Measurements from ENCODE around the gene IGFN1.

IGFN1 gene

GRCh38 chr1:201184307-201185122 lies 6.1 kb upstream of the IGFN1 start:
- in situ Hi-C loops (cut with HindIII; ENCODE audit: low sequenced_read_pairs), result loop anchor here (5.0 kb wide), 2 partner anchors 43 to 83 kb away; no protein-coding TSS in a partner anchor

GRCh38 chr1:201185123-201185453 lies 5.5 kb upstream of the IGFN1 start:
- in situ Hi-C loops (cut with HindIII; ENCODE audit: low sequenced_read_pairs), result no loop called here

GRCh38 chr1:201185527-201186128 lies 5.0 kb upstream of the IGFN1 start:
- in situ Hi-C loops (cut with HindIII; ENCODE audit: low sequenced_read_pairs), result no loop called here

- in situ Hi-C loops (cut with HindIII; ENCODE audit: low sequenced_read_pairs), result no loop called here
Observed at GRCh38 chr1:201186192-201186591, 4.4 kb upstream of the IGFN1 start.

- in situ Hi-C loops (cut with HindIII; ENCODE audit: low sequenced_read_pairs), result no loop called here
Observed at GRCh38 chr1:201189085-201189484, 1.5 kb upstream of the IGFN1 start.

GRCh38 chr1:201190005-201190404 lies 619 bp upstream of the IGFN1 start:
- in situ Hi-C loops (cut with HindIII; ENCODE audit: low sequenced_read_pairs), result no loop called here

GRCh38 chr1:201191653-201192260 lies 1.1 kb downstream of the IGFN1 start:
- in situ Hi-C loops (cut with HindIII; ENCODE audit: low sequenced_read_pairs), result no loop called here

- in situ Hi-C loops (cut with HindIII; ENCODE audit: low sequenced_read_pairs), result no loop called here
Observed at GRCh38 chr1:201192261-201192788, 1.7 kb downstream of the IGFN1 start.

GRCh38 chr1:201194046-201194445 lies 3.4 kb downstream of the IGFN1 start:
- in situ Hi-C loops (cut with HindIII; ENCODE audit: low sequenced_read_pairs), result no loop called here

GRCh38 chr1:201198598-201198997 lies 8.0 kb downstream of the IGFN1 start:
- in situ Hi-C loops (cut with HindIII; ENCODE audit: low sequenced_read_pairs), result loop anchor here (5.0 kb wide), 1 partner anchor 41 kb away; no protein-coding TSS in a partner anchor

- in situ Hi-C loops (cut with HindIII; ENCODE audit: low sequenced_read_pairs), result no loop called here
Observed at GRCh38 chr1:201205036-201205435, 14.4 kb downstream of the IGFN1 start.

- in situ Hi-C loops (cut with HindIII; ENCODE audit: low sequenced_read_pairs), result no loop called here
Observed at GRCh38 chr1:201206176-201206575, 15.6 kb downstream of the IGFN1 start.

GRCh38 chr1:201207046-201207445 lies 16.4 kb downstream of the IGFN1 start:
- in situ Hi-C loops (cut with HindIII; ENCODE audit: low sequenced_read_pairs), result no loop called here

GRCh38 chr1:201208236-201208635 lies 17.6 kb downstream of the IGFN1 start:
- in situ Hi-C loops (cut with HindIII; ENCODE audit: low sequenced_read_pairs), result no loop called here

GRCh38 chr1:201212056-201212455 lies 21.4 kb downstream of the IGFN1 start:
- in situ Hi-C loops (cut with HindIII; ENCODE audit: low sequenced_read_pairs), result no loop called here

GRCh38 chr1:201212461-201213055 lies 21.9 kb downstream of the IGFN1 start:
- in situ Hi-C loops (cut with HindIII; ENCODE audit: low sequenced_read_pairs), result no loop called here

- in situ Hi-C loops (cut with HindIII; ENCODE audit: low sequenced_read_pairs), result no loop called here
Observed at GRCh38 chr1:201213106-201213770, 22.6 kb downstream of the IGFN1 start.

GRCh38 chr1:201213926-201214325 lies 23.3 kb downstream of the IGFN1 start:
- in situ Hi-C loops (cut with HindIII; ENCODE audit: low sequenced_read_pairs), result no loop called here

GRCh38 chr1:201214461-201214860 lies 23.8 kb downstream of the IGFN1 start:
- in situ Hi-C loops (cut with HindIII; ENCODE audit: low sequenced_read_pairs), result no loop called here

- in situ Hi-C loops (cut with HindIII; ENCODE audit: low sequenced_read_pairs), result no loop called here
Observed at GRCh38 chr1:201214886-201215285, 24.3 kb downstream of the IGFN1 start.
